Fibroblast of pulmonary artery (primary cell): Measurements from ENCODE around the gene SOCS4.

Experiments used
- DNase-seq: peaks from one replicate; pipeline ENCODE4 v3.0.0-alpha.2; 2010; ENCODE audit warnings: low read depth
- H3K4me3 ChIP-seq: replicated peaks from 2 replicates; pipeline ENCODE4 v1.5.1; 2011; ENCODE audit warnings: low read depth, mild to moderate bottlenecking, control low read depth, low read length, moderate library complexity
- CTCF ChIP-seq: IDR thresholded peaks from 2 replicates; pipeline ENCODE4 v1.5.1; 2011; ENCODE audit warnings: mild to moderate bottlenecking, control low read depth, low read length, inconsistent platforms; ENCODE audit errors: missing control alignments

SOCS4 gene

GRCh38 chr14:55051165-55051422 lies 24.1 kb downstream of the SOCS4 start:
- peak overlapping the region; percentile 41 for H3K4me3 ChIP-seq
- DNase-seq: no peak
- no peak for TF ChIP-seq CTCF

- TF ChIP-seq CTCF: peak; percentile 51
- peak within 1 kb of the TSS; percentile 99 for H3K4me3 ChIP-seq
- DNase-seq: peak; percentile 96
Measured at GRCh38 chr14:55051423-55052268, 24.6 kb downstream of the SOCS4 start, which contains the start of gene MAPK1IP1L. MAPK1IP1L (plus strand) TSS chr14:55051647; CDS start chr14:55061684, 10,037 bp downstream.

- TF ChIP-seq CTCF: no peak
- H3K4me3 ChIP-seq: peak overlapping the region; percentile 99
- DNase-seq: peak; percentile 51
Measured at GRCh38 chr14:55052269-55052930, 25.4 kb downstream of the SOCS4 start.

- no peak for TF ChIP-seq CTCF
- DNase-seq: no peak
- peak overlapping the region; percentile 99 for H3K4me3 ChIP-seq
Measured at GRCh38 chr14:55053018-55053417, 26.0 kb downstream of the SOCS4 start.

- peak overlapping the region; percentile 99 for H3K4me3 ChIP-seq
- no peak for TF ChIP-seq CTCF
- DNase-seq: no peak
Measured at GRCh38 chr14:55053500-55053899, 26.5 kb downstream of the SOCS4 start.

- TF ChIP-seq CTCF: no peak
Measured at GRCh38 chr14:55054098-55054497, 27.1 kb downstream of the SOCS4 start.

More at GRCh38 chr14:55054098-55054497, 27.1 kb downstream of the SOCS4 start:
- H3K4me3 ChIP-seq: no peak overlapping the region
- DNase-seq: no peak
